GM19438 (cell line): ENCODE results near the gene ZNF441.
"Not testable (repeated sequence)": the region's sequence is repeated elsewhere in the genome, so short reads cannot be mapped to it uniquely, and the experiment has no call there.

Experiments used
- ATAC-seq: cut with Tn5 transposase; IDR thresholded peaks from one replicate; pipeline ENCODE4 v1.9.1; 2021; ENCODE audit warnings: low read depth; ENCODE audit not compliant: unreplicated experiment

ZNF441 gene

DNA sequence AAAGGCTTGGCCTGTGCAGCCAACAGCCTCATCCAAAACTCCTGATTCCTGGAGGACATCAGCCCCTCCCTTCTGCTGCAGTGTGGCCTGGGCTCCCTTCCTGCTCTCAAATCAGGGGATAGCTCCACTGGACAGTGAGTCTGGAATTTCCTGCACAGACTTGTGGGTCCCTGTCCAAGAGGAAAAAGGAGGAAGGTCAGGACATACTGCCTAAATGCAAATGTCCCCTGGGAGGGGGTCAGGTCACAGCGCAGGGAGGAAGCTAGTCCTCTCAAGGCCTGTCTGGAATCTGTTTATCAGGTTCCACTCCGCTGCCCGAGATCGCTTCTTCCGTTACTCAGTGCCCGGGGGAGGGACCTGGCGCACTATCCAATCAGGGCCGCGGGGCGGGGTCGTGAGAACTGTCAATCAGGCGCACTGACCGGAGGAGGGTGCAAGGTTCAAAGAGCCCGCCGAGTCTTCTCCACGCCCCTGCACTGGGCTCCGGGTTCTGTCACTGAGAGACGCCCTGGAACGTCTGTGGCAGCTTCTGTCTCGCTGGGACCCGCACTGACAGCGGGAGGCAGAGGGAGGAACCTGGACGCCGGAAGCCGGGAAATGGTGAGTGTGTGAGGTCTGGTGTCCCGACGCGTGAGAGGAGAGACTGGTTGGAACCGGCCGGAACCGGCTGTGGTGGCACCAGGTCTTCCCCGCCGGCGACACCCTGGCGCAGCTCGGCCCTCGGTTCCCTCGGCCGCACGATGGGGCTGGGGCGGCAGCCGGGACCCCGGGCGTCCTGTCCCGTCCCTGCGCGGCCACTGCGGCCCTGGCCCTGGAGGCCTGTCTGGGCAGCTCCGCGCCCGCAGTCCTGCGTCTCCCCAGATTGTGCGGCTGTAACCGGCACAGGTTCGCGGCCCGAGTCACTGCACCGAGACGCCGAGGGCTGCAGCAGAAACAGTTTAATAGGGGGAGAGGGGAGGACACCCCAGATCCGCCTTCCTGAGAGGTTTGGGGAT lies at the start of gene ZNF441:
Gene ZNF441 (plus strand): TSS at position 404 of the 995 bp plus-strand sequence. CDS start 194 bp downstream, at position 598.
- ATAC-seq, result peak; percentile 88

DNA sequence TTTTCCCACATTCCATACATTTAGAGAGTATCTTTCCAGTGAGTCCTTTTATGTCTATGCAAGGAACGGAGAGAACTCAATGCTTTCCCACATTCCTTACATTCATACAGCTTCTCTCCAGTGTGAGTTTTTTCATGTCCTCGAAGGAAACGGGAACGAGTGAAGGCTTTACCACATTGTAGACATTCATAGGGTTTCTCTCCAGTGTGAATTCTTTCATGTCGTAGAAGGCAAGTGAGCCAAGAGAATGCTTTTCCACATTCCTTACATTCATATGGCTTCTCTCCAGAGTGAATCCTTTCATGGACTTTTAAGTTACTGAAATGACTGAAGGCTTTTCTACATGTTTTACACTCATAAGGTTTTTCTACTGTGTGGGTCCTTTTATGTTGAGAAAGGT lies 45.1 kb upstream of the ZNF441 start:
- ATAC-seq, result no peak

DNA sequence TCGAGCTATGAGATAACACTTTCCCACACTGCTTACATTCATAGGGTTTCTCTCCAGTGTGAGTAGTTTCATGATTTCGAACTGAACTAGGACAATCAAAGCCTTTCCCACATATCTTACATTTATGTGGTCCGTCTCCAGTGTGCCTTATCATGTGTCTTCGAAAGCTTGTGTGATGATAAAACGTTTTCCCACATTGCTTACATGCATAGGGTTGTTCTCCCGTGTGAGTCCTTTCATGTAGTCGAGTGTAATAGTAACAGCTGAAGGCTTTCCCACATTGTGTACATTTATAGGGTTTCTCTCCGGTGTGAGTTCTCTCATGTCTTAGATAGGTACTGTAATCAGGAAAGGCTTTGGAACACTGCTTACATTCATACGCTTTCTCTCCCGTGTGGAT lies 44.4 kb upstream of the ZNF441 start:
- no peak for ATAC-seq

DNA sequence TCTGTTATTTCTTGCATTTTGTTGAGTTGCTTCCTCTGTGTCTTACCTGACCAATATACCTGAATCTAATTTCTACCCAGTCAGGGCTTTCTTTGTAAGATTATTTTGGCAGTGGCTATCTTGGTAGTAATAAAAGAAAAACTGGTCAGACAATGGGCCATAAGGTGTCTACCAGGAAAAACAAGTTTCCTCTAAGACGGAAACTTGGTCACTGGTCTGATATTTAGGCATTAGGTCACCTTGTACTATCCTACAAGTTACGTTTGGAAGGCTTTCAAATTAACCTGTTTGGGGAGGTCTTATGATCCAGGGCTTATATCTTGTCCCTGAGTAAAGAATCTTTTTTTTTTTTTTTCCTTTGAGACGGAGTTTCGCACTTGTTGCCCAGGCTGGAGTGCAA lies 37.2 kb upstream of the ZNF441 start:
- no peak for ATAC-seq

DNA sequence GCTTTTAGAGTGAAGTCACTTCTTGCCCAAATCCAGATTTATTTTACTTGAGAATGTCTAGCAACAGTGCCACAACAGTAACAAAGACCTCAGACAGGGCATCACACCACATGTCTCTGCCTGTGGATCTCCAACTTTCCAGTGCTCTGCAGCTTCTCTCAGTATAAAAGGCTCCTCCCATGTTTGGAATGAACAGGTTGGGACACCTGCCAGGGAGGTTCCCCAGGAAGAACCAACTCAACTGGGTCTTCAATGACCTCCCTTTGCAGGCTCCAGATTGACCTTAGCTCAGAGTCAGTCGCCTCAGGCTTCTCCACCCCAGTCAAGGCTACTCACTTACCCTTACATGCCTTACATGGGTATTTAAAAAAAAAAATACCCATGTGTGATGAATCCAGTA lies 31.4 kb upstream of the ZNF441 start:
- ATAC-seq, result no peak

DNA sequence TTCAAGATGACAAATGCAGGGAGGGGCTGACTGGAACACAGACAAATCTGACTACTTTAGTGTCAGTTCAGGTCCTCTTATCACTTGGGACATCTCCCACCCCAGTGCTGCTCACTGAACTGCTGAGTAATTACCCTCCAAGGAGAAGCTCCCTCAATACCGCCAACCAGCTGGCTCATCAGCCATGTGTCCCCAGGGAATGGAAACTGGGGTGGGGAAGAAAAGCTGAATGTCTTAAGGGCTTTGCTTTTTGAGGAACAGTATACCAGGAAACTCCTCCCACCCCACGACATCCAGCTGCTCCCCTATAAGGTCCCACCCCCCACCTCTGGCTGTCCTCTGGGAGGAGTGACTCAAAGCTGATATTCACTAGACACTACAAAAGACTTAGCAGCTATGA lies 30.1 kb upstream of the ZNF441 start:
- no peak for ATAC-seq

DNA sequence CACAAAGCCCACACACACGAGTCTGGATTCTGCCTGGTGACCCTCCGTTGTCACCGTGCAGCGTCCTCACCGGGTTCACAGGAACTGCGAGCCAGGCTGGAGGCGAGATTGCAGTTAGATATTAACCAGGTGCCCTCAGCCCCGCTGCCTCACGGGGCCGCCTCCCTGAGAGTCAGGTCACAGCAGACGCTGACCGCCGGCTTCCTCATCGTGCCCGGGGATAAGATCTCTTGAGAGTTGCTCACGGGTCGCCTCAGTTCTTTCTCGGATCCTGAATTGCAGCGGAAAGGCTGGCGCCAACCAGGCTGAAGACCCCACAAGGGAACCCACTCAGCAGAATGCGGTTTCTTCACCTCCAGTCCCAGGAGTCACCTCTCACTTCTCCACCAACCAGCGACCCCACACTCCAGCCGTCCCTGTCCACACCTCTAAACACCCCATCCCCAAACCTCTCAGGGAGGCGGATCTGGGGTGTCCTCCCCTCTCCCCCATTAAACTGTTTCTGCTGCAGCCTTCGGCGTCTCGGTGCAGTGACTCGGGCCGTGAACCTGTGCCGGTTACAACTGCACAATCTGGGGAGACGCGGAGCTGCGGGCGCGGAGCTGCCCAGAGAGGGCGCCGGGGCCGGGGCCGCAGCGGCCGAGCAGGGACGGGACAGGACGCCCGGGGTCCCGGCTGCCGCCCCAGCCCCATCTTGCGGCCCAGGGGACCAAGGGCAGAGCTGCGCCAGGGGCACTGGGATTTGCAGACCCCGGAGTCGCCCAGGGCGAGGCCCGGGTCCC lies 28.6 kb upstream of the ZNF441 start:
- ATAC-seq, result peak; percentile 35

DNA sequence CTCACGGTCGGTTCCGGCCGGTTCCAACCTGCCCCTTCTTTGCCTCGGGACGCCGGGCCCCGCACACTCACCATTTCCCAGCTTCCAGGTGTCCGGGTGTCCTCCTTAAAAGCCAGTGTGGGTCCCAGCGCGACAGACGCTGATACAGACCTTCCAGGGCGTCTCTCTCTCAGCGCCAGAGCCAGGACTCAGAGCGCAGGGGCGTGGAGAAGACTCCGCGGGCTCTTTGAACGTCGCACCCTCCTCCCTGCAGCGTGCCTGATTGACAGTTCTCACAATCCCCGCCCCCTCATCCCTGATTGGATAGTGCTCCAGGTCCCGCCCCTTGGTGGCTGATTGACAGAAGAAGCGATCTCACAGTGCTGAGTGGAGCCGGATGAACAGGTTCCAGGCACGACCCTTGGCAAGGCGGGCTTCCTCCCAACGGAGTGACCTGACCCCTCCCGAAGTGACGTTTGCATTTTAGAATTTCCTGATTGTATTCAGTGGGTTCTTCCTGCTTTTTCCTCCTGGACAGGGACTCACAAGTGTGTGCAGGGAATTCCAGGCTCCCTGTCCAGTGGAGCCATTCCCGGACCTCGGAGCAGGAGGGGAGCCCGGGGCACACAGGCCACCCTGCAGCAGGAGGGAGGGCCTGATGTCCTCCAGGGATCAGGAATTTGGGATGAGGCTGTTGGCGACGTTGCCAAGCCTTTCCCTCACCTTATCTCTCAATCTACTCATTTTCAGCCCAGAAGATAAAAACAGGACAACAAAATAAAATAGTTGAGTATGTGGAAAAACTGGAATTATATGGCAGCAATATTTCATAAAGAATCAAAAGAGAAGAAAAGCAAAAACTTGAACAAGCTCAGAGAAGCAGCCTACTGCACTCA lies 27.8 kb upstream of the ZNF441 start, which contains the start of gene ZNF823:
Gene ZNF823 (minus strand): TSS at position 201 of the 875 bp plus-strand sequence. CDS start 127 bp downstream, at position 74.
- ATAC-seq, result peak; percentile 74

DNA sequence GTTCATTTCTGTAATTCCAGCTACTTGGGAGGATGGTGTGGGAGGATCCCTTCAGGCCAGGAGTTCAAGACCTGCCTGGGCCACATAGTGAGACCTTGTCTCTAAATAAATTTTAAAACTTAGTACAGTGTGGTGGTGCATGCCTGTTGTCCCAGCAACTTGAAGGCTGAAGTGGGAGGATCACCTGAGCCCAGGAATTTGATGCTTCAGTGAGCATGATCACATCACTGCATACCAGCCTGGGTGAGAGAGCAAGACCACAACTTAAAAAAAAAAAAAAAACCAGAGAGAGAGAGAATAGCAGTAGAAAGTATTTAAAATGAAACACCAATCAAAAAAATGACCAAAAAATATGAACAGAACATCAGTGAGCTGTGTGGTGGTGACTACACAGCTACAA lies 20.9 kb upstream of the ZNF441 start:
- ATAC-seq, result no peak

DNA sequence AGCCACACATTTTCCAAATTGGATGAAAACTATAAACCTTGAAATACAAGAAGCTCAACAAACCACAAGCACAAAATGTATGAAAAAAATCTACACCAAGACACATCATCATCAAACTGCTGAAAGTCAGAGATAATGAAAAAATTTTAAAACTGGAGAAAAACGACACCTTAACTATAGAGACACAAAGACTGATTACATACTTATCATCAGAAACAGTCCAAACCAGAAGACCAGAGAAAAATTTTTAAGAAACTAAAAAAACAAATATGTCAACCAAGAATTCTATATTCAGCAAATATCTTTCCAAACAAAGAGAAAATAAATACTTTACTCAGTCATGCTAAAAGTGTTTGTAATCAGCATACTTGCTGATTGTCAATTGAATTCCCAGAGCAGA lies 19.5 kb upstream of the ZNF441 start:
- ATAC-seq, result no peak

DNA sequence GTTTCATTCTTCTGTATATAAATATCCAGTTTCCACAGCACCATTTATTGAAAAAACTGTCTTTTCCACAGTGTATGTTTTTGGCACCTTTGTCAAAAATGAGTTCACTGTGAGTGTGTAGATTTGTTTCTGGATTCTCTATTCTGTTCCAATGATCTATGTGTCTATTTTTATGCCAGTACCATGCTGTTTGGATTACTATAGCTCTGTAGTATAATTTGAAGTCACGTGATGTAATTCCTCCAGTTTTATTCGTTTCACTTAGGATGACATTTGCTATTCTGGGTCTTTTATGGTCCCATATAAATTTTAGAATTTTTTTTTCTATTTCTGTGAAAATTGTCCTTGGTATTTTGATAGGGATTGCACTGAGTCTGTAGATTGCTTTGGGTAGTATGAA lies 17.0 kb upstream of the ZNF441 start:
- ATAC-seq, result no peak

DNA sequence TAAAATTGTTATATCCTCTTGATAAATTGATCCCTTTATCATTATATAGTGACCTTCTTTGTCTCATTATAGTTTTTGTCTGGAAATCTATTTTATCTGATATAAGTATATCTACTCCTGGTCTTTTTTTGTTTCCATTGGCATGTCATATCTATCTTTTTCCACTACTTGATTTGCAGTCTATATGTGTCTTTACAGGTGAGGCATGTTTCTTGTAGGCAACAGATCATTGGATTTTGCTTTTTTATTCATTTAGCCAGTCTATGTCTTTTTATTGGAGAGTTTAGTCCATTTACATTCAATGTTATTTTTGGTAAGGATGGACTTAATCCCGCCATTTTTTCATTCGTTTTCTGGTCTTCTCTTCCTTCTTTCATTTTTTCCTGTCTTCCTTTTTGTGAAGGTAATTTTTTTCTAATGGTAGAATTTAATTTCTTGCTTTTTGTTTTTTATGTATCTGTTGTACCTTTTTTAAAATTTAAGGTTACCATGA lies 14.5 kb upstream of the ZNF441 start:
- no peak for ATAC-seq

DNA sequence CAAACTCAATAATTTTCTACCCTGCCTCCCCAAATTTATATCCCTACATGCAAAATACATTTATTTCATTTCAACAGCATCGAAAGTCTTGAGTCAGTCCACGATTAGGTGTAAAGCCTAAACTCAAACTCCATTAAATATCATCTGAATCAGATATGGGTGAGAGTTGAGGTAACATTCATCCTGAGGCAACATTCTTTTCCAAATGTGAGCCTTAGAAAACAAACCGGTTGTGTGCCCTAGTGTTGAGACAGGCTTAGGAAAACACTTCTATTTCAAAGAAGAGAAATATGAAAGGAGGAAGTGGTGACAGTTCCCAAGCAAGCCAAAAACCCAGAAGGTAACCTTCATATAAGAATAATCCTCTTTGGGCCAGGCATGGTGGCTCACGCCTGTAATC lies 12.1 kb upstream of the ZNF441 start:
- no peak for ATAC-seq

DNA sequence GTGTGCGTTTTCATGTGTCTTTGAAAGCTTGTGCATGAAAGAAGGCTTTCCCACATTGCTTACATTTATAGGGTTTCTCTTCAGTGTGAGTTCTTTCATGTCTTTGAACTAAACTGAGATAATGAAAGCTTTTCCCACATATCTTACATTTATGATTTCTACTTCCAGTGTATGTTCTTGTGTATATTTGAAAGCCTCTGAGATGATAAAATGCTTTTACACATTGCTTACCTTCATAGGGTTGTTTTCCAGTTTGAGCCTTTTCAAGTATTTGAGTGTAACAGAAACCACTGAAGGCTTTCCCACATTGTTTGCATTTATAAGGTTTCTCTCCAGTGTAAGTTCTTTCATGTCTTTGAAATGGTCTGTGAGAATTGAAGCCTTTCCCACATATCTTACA lies 9.8 kb upstream of the ZNF441 start:
- ATAC-seq, result no peak

DNA sequence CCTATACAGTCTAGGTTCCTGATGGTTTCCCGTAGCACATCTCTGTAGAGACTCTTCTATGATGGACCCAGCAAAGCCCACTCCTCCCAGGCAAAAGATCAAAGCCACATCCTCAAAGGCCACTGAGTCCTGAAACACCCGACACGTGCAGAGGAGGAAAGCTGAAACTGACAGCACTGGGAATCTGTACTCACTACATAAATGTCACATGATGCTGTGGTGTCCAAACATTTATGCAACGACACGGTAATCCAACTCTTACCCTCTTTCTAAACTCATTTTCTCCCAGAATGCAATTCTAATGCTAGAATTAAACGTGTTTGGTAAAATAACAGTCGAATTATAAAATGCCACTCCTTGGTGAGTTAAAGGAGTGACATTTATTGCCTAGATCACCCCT lies 7.0 kb upstream of the ZNF441 start:
- no peak for ATAC-seq

DNA sequence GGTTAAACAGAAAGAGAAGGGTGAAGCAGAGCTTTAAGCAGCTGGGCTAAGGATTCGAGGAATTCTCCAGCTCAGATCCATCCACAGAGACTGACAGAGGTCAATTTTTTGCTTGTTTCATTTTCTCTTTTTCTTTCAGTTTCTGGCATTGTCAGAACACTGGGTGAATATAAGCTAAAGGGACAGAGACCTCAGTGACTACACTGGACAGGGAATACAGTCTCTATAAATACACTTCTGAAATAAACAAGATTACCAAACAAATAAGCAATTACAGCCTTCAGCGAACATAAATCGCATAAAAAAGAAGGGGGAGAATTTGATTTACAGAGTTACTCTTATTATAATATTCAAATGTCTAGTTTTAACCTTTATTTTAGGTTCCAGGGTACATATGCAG lies 3.7 kb upstream of the ZNF441 start:
- ATAC-seq, result no peak

DNA sequence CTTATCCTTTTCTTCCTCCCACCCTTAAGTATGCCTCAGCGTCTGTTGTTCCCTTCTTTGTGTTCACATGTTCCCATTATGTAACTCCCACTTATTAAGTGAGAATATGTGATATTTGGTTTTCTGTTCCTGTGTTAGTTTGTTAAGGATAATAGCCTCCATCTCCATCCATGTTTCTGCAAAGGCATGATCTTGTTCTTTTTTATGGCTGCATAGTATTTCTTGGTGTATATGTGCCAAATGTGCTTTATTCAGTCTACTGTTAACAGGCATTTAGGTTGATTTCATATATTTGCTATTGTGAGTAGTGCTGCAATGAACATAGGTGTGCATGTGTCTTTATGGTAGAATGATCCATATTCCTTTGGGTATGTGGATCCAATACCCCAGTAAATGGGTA lies 3.2 kb upstream of the ZNF441 start:
- no peak for ATAC-seq

DNA sequence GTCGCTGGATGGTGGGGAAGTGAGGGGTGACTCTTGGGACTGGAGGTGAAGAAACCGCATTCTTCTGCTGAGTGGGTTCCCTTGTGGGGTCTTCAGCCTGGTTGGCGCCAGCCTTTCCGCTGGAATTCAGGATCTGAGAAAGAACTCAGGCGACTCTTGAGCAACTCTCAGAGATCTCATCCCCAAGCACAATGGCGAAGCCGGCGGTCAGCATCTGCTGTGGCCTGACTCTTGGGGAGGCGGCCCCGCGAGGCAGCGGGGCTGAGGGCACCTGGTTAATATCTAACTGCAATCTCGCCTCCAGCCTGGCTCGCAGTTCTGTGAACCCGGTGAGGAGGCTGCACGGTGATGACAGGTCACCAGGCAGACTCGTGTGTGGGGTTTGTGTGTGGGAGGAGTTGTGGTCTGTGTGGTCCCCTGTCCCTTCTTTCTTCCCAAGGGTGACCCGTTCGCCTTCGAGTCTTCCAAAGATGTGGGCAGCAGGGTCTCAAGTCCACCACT lies 883 bp downstream of the ZNF441 start:
- ATAC-seq, result no peak

DNA sequence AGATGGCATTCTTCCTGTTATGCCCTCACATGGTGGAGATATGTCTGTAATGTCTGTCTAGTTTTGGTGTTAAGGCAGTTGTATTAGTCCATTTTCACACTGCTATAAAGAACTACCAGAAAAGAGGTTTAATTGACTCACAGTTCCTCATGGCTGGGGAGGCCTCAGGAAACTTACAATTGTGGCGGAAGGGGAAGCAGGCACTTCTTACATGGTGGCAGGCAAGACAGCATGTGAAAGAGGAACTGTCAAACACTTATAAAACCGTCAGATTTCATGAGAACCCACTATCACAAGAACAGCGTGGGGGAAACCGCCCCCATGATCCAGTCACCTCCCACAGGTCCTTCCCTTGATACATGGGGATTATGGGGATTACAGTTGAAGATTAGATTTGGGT lies 3.2 kb downstream of the ZNF441 start:
- no peak for ATAC-seq

DNA sequence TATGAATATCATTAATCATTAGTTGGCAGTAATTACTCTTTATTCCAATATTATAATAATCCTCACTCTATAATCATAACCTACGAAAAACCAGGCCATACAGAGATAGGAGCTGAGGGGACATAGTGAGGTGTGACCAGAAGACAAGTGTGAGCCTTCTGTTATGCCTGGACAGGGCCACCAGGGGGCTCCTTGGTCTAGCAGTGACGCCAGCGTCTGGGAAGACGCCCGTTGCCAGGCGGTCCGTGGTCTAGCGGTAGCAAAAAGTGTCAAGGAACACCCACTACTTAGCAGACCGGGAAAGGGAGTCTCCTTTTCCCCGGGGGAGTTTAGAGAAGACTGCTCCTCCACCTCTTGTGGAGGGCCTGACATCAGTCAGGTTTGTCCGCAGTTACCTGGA lies 4.7 kb downstream of the ZNF441 start:
- ATAC-seq, result not testable (repeated sequence)
